GM21381 (cell line): Measurements from ENCODE around the gene MCAT.

Experiments
- ATAC-seq: cut with Tn5 transposase; IDR thresholded peaks from one replicate; pipeline ENCODE4 v1.9.1; 2021; ENCODE audit warnings: mild to moderate bottlenecking, moderate library complexity; ENCODE audit not compliant: unreplicated experiment

MCAT gene, protein sequence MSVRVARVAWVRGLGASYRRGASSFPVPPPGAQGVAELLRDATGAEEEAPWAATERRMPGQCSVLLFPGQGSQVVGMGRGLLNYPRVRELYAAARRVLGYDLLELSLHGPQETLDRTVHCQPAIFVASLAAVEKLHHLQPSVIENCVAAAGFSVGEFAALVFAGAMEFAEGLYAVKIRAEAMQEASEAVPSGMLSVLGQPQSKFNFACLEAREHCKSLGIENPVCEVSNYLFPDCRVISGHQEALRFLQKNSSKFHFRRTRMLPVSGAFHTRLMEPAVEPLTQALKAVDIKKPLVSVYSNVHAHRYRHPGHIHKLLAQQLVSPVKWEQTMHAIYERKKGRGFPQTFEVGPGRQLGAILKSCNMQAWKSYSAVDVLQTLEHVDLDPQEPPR

DNA sequence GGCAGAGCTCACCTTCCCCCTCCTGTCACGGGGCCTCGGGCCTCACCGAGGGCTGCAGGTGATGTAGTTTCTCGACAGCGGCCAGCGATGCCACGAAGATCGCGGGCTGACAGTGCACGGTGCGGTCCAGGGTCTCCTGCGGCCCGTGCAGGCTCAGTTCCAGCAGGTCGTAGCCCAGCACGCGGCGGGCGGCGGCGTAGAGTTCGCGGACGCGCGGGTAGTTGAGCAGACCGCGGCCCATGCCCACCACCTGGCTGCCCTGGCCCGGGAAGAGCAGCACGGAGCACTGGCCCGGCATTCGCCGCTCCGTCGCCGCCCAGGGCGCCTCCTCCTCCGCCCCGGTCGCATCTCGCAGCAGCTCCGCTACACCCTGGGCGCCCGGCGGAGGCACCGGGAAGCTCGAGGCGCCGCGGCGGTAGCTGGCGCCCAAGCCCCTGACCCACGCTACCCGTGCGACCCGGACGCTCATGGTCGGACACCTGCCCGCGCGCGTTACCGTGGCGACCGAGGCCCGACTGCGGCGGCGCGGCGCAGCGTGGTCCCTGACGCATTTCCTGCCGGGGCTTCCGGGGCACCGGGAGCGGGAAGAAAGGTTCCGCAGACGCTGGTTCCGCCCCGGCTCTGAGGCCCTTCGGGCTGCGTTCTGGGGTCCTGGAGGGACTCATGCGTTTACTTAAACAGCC lies at the start of gene MCAT:
Gene MCAT, minus strand, starts transcription at position 519 of the 683 bp plus-strand sequence. Its CDS starts 50 bp downstream, at position 469.
- ATAC-seq = peak; percentile 87

DNA sequence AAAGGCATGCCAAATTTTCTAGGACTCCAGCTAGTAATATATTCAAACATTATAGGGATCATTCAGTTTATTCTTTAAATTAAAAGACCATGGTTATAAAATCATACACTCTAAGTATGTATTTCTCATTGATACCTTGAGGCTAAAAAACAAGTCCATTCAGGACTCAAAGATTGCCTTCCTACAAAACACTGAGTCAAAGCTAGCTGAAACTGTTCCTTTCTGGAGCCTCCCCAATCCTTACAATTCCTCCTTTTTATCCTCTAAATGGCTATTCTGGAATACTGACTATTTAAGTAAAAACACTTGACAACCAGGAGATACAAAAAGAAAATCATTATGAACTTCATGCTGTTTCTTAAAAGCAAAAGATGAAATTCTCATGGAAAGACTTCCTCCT lies 48.6 kb upstream of the MCAT start:
- no peak for ATAC-seq

DNA sequence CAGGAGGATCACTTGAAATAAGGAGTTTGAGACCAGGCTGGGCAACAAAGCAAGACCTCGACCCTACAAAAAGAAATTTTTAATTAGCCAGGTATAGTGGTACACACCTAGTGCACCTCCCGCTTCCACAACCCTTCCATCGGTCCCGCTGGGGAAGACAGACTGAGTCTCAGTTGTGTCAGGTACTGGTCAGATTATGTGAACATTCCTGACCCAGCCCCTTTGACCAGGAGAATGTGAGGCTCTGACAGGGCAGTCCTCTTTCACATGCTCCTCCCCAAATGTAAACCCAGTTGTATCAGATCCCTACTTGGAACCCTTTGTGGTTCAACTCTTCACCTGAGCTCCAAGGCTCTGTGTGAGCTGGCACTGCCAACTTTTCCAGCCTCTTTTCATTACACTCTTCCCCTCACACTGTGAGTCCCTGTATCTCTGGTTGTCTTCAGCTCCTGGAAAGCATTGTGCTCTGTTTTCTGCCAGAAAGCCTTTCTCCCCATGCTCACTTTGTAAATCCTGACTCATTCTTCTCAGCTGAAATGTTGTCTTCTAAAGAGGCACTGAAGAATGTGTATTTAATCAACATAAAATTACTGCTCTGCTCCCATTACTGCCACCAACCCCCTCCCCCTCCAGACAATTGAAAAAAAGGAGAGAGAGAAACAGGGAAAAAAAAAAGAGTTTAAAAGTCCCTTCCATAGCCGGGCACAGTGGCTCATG lies 45.8 kb upstream of the MCAT start:
- no peak for ATAC-seq

DNA sequence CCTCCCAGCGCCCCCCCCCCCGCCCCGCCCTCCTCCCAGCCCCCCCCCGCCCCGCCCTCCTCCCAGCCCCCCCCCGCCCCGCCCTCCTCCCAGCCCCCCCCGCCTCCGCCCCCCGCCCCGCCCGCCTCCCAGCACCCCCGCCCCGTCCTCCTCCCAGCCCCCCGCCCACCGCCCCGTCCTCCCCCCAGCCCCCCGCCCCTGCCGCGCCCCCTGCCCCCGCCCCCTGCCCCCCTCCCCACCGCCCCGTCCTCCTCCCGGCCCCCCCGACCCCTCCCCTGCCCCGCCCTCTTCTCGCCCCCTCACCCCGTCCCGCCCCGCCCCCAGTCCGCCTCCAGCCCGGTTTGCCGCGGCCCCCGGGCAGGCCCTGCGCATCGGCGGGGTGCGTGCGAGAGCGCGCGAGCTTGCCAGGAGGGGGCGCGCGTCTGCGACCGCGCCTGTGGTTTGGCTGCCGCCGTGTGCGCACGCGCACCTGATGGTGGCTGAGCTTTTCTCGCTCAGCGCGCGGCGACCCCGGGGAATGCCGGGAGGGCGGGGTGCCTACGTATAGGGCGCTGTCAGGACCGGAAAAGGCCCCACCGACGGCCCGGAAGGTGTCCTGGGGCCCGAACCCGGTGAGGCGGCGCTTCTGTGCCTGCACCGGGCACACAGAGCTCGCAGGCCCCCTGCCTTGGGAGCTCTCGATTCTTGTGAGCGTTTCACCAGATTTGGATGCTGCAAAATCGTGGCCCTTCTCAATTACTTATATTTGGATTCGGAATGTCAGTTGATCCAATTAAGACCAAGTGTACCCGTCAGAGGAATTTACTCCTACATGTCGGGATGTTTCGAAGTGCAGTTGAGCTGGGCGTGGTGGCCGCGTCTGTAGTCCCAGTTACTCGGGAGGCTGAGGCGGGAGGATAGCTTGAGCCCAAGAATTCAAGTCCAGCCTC lies 44.2 kb upstream of the MCAT start:
- ATAC-seq = peak; percentile 75

DNA sequence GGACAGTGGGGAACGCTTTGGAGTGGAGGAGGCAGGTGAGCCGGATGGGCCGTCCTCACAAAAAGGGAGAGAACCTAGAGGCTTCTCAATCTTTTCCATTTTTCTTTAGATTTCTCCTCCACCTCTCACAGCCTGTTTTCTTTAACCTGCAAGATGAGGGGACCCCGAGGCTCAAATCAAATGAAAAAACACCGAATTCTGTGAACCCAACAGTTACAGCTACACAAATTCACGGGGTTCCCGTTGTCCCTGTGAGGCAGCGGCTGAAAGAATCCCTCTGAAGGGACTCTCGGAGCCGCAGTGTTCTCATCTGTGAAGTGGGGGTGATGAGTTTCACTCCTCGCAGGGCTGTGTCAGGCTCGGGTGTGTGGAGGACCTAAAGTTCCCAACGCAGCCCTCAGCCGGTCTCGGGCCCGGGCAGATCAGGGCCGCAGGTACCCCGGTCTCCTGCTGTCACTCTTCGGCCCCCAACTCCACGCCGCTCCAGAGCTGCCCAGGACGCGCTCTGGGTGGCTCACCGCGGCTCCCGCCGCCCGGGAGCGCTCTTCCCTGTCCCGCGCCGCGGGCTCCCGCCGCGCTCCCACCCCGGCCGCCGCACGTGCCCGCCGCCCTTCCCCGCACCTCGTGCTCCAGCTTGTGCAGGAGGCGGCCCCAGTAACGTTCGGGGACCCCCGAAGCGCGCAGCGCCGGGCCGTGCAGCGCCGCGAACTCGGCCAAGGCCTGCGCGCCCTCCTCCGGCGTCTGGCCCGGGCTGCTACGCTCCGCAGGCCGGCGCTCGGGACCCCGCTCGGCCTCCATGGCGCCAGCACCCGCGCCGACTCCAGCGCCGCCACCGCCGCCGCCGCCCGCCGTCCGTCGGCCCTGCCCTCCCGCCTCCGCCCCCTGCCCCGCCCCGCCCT lies 43.3 kb upstream of the MCAT start, which contains the start of gene TTLL12:
Gene TTLL12, minus strand, starts transcription at position 863 of the 899 bp plus-strand sequence. Its CDS starts 65 bp downstream, at position 798.
- peak; percentile 62 for ATAC-seq

DNA sequence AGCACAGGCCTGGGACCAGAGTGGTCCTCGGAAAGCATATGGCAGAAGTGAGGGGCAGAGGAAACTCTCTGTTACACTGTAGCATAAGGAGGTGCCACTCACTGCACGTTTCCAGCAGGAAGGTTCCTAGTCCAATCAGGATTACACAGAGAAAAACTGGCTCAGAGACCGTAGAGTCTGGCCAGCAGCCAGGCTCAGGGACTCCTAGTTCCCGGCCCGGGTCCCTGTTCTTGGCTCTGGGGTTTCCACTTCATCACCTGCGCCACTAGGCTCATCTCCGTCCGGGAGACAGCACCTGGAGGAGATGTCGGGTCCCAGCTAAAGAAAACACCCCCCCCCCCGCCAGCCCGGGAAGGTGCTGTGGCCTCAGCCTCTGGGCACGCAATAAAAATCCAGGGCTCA lies 42.7 kb upstream of the MCAT start:
- no peak for ATAC-seq

DNA sequence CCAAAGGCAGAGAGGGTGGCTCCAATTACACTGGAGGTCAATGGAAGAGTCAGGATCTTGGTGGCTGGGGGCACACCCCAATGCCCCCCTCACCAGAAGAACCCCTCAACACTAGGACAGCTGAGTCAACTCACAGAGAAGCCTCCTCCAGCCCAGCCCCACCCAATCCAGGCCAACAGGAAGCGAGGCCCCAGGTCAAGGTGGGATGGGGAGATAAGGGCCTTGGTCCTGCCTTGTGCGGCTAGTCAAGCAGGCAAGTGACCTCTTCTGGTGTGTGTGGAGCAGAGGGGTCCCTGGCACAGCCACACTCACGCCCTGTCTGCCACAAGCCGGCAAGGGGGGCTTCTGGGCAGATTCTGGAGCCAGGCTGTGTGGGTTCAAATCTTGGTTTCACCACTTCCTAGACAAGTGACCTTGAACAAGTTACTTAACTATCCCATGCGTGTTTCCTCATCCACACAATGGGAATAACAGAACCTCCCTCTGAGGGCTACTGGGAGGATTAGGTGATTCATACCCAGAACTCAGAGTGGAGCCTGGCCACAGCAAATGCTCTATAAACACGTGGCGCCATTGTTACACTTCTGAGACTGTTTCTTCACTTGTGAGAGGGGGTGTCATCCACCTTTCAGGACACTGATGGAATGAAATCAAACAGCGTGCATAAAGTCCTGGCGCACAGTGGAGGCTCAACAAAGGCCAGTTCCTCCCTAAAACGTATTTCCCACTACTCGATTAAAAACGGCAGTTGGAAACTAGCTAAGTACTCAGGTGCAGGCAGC lies 40.5 kb upstream of the MCAT start:
- no peak for ATAC-seq

DNA sequence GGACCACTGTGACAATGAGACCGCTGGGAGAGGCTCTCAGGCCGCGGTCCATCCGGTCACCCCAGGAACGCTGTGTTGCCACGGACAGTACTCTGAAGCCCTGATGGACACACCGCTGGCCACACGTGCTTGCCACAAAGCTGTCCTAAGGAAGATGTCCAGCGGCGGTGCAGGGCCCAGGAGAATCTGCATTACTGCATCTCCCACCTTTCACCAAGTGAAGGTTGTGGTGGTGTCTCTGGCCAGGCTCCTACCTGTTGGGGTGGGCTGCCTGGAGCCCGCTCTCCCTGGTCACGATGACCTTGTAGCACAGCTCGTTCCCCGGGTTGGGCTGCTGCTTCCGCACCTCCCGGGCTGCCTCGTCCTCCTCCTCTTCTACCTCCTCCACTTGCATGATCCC lies 39.5 kb upstream of the MCAT start:
- ATAC-seq = no peak

DNA sequence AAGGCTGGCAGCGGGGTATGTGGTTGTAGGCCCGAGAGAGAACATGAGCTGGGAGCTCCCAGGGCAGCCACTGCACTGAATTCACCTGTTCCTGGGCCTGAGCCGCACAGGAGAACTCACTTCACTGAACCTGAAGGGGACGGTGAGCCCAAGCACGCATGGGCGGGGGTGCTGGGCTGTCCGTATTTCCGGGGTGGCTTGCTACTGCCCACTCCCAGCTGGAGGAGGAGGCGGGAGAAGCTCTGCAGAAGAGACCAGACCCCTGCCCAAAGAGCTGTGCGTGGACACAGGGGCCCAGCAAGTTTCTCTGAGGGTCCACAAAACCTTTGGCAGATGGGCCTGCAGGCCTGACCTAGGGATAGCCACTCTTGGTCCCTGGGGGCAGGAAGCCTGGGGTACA lies 38.9 kb upstream of the MCAT start:
- ATAC-seq = no peak

DNA sequence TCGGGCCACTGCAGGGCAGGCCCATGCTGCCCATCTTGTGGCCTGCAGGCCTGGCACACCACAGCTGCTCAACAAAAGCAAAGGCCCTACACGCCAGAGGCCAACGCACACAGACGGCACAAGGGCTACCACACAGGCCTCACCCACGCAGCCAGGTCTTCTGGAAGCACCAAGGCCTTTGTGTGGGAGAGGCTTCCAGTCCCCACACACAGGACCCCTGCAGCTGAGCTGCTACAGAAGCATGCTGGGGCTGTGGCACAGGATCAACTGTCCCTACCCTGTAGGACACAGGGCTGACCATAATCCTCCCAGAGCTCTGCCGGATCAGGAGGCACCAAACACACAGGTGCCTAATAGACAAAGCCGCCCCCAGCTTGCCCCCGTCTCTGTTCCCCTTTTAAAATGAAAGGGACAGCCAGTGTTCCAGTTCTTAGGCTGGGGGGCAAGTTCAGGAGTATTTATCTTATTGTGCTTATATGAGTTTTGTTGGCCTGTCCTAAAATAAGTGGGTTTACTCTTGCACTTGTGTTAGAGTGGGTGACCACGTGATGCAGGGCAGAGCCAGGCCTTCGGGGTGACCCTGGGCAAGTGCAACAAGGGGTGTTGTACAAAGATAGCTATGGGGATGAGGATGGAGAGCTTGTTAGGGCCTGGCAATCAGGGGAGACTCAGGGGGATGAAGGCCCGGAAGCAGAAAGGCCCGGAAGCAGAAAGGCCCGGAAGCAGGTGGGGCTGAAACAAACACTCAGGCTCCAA lies 38.3 kb upstream of the MCAT start:
- no peak for ATAC-seq

DNA sequence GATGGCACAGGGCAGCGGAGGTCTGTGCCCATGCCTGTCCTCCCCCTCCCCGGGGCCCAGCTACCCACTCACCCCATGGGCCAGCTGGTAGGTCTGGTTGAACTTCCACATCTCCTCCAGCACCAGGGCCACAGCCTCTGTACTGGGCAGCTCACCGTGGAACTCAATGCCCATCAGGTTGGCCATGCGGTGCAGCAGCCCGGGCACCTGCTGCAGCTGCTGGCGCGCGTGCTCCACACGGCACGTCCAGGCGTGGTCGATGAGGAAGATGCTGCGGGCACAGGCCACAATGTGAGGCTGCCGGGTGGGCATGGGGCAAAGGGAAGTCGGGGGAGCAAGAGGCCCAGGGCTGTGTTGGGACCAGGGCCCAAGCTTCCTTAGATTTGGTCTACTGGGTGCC lies 37.5 kb upstream of the MCAT start:
- no peak for ATAC-seq

DNA sequence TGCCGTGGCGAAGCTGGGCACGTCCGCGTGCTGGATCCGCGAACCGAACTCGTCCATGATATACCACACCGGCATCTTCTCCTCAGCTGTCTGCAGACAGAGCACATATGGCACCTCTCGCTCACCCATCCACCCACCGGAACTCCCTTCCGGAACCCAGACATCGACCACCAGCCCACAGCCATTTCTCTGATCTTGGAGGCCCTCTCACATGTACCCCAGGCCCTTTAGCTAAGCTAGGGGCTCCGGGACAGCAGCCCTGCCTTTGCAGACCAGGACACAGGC lies 36.7 kb upstream of the MCAT start:
- ATAC-seq = no peak

DNA sequence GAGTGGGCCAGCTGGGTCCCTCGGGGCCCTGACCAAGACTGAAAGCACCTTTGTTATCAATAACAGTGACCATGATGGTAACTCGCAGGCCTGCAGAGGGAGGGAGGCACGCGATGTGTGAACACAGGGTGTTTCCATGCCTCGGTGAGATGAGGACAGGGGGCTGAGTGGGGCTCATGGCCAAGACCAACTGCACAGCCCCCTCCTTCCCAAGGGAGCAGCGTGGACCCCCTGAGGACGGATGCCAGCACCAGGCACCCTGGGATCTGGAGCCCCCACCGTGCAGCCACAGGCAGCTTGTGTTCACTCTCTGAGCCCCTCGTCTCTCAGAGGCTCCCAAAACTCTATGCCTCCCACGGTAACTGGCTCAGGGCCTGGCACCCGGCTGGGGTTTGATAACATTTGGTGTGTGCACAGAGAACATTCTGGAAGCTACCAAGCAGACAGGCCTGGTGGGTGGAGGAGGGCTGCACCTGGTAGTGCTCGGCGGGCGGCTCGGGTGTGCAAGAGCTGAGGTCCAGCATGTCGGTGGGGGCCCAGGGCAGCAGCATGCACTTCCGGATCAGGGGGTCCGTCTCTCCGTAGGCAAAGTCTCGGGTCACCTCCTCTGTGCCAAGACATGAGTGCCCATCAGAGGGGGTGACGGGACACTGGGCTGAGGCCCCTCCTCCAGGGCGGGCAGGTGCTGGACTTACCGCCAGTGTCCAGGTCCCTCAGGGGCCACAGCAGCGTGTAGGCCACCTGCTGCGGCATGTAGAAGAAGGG lies 36.1 kb upstream of the MCAT start:
- no peak for ATAC-seq

DNA sequence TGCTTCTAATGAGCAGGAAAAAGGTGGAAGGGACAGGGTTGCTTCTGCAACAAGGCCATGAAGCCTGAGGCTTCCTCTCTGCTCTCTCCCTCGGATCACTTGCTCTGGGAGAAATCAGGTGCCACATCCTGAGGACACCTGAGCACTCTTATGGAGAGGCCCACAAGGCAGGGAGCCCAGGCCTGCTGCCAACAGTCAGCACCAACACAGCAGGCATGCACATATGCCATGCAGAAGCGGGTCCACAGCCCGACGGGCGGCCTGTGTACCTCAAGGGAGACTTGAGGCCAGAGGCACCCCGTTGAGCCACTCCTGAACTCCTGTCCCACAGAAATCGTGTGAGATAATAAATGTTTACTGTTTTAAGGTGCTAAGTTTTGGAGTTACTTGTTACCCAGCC lies 34.3 kb upstream of the MCAT start:
- ATAC-seq = no peak

DNA sequence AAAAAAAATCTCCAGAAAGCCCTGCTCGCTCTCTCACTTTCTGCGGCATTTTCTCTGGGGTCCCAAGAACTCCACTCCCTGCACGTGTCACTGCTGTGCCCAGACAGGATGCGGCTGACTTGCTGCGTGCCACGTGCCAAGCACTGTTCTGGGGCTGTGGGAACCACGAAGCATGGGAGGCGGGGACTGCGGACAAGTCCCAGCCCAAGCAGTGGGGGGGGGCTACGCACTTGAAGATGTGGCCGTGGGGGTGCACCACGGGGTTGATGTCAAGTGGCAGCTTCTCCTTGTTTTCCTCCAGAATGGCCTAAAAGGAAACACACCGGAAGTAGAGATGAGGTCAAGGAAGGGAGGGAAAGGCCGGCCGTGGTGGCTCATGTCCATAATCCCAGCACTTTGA lies 32.9 kb upstream of the MCAT start:
- no peak for ATAC-seq

DNA sequence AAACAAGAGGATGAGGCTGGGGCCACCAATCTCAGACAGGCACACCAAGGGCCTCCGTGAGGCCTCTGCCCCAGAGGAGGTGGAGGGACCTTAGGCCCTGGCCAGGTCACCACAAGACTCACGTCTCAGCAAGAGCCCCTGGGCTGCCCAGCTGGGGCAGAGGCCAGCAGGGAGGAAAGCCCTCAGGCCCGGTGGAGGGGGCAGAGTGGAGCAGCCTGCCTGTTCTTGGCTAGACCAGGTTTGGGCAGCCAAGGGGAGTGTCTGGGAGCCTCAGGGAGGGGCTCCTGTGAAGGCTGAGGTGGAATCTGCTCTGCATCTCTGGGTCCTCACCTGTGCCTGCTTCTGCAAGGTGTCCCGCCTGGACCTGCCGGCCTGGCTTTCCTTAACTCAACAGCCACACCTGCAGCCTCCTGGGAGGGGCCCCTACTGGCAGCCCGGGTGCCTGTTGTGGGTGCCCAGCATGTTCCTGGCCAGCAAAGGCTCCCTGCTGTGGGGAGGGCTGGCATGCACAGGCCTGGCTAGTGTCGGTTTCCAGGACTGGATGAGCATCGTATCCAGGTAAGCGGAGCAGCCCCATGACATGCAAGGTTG lies 31.8 kb upstream of the MCAT start:
- ATAC-seq = no peak
